OCI-LY1 (cell line): ENCODE results near the gene PLA2G7.

Experiments
- EZH2 ChIP-seq: fragments of 200-600 bp; sonication (generic), shearing (Covaris generic); IDR thresholded peaks from 2 replicates; pipeline ENCODE4 v1.8.0; 2017; ENCODE audit warnings: borderline replicate concordance, mixed run types, mild to moderate bottlenecking, antibody characterized with exemption, low read length, moderate library complexity, mixed read lengths
- TF ChIP-seq, protein P1 (sequence below): fragments of 200-600 bp; sonication (generic), shearing (Covaris generic); IDR thresholded peaks from 2 replicates; pipeline ENCODE4 v1.5.1; 2017; ENCODE audit warnings: mild to moderate bottlenecking, antibody characterized with exemption, low read length, moderate library complexity, mixed read lengths

GRCh38 chr6:46773201-46773855, 38.2 kb upstream of the PLA2G7 start:
- TF ChIP-seq, protein P1, sequence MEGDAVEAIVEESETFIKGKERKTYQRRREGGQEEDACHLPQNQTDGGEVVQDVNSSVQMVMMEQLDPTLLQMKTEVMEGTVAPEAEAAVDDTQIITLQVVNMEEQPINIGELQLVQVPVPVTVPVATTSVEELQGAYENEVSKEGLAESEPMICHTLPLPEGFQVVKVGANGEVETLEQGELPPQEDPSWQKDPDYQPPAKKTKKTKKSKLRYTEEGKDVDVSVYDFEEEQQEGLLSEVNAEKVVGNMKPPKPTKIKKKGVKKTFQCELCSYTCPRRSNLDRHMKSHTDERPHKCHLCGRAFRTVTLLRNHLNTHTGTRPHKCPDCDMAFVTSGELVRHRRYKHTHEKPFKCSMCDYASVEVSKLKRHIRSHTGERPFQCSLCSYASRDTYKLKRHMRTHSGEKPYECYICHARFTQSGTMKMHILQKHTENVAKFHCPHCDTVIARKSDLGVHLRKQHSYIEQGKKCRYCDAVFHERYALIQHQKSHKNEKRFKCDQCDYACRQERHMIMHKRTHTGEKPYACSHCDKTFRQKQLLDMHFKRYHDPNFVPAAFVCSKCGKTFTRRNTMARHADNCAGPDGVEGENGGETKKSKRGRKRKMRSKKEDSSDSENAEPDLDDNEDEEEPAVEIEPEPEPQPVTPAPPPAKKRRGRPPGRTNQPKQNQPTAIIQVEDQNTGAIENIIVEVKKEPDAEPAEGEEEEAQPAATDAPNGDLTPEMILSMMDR = no peak
- TF ChIP-seq EZH2 = no peak
